NCI-H2107 (cell line): ENCODE measurements around the gene FGF14.

ENCODE experiments used
- DNase-seq: peaks from one replicate; lab custom pipeline; 2025; lab: John Stamatoyannopoulos, UW

The FGF14 gene

DNA sequence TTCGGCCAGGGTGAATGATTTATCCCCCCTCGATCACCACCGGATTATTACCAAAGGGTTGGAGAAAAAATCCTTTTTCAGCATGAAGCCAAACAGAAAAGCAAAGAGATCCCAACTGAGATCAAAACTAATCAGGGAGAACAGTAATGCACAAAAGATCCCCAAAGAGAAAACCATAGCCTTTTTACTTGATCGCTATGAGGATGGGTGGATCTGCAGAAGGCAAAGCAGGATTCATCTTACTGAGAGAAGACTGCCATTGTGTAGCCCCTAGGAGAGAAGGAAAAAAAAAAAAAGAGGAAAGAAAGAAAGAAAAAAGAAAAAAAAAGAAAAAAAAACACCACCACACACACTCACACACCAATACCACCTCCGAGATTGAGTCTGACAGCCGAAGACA is at the start of gene FGF14:
TSS of gene FGF14 (minus strand) at position 283 of the 400 bp plus-strand sequence.
- DNase-seq = no peak

DNA sequence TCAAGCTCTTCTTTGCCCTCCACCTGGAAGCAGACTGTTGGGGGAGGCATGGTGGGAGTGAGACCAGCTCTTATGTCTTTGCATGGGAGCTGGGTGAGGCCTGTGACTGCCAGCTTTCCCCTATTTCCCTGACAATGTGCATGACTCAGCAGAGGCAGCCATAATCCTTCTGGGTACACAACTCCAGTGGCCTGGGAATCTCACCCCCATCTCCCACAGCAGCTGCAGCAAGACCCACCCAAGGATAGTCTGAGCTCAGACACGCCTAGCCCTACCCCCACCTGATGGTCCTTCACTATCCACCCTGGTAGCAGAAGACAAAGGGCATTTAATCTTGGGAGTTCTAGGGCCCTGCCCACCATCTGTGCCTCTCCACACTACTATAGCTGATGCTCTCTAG is 41.4 kb upstream of the FGF14 start:
- no peak for DNase-seq

GRCh38 chr13:102441085-102441484 is 39.2 kb upstream of the FGF14 start:
- DNase-seq = no peak

GRCh38 chr13:102440259-102440936 is 38.5 kb upstream of the FGF14 start:
- DNase-seq = no peak

DNA sequence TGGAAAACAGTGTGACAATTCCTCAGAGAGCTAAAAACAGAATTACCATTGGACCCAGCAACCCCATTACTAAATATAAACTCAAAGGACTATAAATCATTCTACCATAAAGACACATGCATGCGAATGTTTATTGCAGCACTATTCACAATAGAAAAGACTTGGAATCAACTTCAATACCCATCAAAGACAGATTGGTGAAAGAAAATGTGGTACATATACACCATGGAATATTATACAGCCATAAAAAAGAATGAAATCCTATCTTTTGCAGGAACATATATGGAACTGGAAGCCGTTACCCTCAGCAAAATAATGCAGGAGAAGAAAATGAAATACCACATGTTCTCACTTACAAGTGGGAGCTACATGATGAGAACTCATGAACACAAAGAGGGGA is 20.8 kb upstream of the FGF14 start:
- no peak for DNase-seq

GRCh38 chr13:102405499-102406100 is 3.8 kb upstream of the FGF14 start:
- DNase-seq = no peak

GRCh38 chr13:102402290-102402689 is 442 bp upstream of the FGF14 start:
- no peak for DNase-seq

DNA sequence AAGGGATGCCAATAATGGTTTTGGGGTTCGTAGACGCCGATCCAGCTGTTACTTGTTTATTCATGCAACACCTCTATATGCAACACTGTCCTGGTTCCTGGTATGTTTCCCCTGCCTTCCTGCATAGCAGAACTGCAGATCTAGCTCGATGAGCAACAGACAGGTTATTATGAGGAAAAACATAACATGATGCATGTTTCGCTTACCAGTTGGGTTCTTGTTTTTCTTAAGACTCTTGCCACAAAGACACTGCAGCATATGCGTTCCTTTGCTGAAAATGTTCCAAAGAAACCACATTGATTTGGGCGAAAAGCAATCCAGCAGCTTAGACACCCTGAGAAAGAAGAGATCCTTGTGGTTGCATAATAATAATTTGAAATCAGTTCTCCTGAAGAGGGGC is 583 bp downstream of the FGF14 start:
- DNase-seq = no peak

- DNase-seq = no peak
Observed at GRCh38 chr13:102400675-102401145, 1.1 kb downstream of the FGF14 start.

- DNase-seq = no peak
Observed at GRCh38 chr13:102399791-102400674, 1.8 kb downstream of the FGF14 start.

- no peak for DNase-seq
Observed at GRCh38 chr13:102395939-102396338, 5.9 kb downstream of the FGF14 start.

- DNase-seq = no peak
Observed at GRCh38 chr13:102395174-102395573, 6.7 kb downstream of the FGF14 start.

GRCh38 chr13:102394158-102395053 is 7.4 kb downstream of the FGF14 start:
- peak; percentile 83 for DNase-seq

DNA sequence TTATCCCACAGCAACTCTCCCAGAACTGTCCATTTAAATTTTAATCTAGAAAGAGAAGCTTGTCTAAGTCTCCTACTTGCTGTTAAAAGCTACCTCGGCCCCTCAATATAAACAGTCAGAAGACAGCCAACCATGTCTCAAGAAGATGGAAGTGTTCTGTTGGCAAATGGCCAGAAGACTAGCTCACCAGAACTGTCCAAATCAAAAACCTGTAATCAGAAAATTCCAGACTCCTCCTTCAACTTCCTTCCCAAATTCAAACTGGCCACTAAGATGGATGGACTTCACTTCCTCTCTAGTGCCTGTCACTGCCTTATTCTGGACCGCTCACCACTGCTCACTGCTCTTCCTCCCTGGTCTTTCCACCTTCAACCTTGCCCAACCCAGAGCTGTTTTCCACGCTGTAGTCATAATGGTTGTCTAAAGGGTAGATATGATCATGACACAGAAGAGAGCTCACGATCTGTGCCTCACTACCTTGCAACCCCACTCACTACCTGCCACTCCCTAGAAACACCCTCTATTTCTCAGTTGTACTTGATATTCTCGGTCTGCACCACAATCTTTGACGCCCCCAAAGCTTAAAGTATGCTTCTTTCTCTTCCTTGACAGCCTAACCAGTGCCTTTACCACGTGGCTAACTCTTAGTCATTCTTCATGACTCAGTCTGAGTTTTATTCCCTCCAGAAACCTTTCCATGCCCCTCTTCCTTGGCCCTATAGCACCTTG is 9.2 kb downstream of the FGF14 start:
- DNase-seq = no peak

- no peak for DNase-seq
Observed at GRCh38 chr13:102386461-102386860, 15.4 kb downstream of the FGF14 start.

GRCh38 chr13:102380012-102380411 is 21.8 kb downstream of the FGF14 start:
- DNase-seq = no peak

GRCh38 chr13:102376318-102376717 is 25.5 kb downstream of the FGF14 start:
- DNase-seq = no peak

DNA sequence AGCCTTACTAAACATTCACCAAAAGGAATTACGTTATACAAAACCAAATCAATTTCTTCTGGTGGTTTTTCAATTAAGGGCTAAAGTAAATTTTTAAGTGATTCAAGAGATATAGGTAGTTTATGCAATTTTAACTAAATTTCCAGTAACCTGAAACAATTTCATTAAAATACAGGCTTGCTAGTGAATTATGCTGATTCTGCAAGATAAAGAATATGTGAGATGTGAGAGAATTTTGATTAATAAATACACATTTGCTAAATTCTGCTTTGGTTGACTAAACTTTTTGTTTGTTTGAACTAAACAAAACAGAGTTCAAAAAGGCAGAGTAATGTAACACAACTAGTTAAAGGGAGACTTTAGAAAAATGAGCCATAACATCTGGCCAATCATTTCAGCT is 27.1 kb downstream of the FGF14 start:
- DNase-seq = no peak

DNA sequence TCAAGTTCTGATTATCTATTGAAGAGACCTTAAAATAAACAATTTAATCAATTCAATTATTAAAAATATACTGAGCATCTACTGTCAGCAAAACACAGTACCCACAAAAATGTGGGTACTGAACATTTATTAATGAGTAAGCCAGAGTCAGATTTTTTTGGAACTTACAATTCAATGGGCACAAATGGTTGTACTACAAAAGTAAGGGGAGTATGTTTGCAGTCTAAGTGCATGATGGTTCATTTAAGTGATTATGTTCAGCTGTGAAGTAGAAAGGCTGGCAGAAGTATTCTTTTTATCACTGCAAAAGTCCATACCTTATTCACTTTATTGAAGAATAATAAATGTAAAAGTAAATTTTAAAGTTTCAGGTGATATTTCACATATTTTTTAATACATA is 27.6 kb downstream of the FGF14 start:
- no peak for DNase-seq

GRCh38 chr13:102373221-102373620 is 28.6 kb downstream of the FGF14 start:
- DNase-seq = no peak

DNA sequence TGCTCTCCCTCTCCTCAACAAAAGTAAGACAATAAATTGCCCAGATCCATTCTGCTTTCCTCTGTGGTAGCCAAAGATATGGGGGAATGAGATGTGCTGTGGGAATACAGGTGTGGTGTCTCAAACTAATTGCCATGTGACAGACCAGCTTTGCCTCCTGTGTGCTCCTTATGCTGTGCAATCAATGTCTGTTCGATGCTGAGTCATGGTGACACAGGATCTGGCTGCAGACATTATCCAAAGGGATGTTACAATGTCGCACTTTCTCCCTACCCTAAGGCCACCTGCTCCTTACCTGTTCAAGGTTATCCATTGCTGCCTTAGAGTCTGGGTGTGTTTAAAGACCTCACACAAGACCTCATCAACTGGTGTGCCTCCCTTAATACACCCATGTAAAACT is 32.5 kb downstream of the FGF14 start:
- DNase-seq = no peak
